Measurements from ENCODE around the gene TMED1. TPM values are rescaled to one million over a fixed set of nuclear protein-coding genes. Genes with fewer than 3 reads are reported as not detected.

Gene TMED1
- total and polyA plus RNA-seq, 2 of the 8 experiments (the other 6 are each of a cell fraction or from before 2014, with no cell fraction given): 26.9 to 31.9 TPM

- no peak for FAIRE-seq
- H3K9ac ChIP-seq (replicated peaks in 1 of 4; ENCODE audit: extremely low read depth in 1 of 4, low read depth in 3 of 4, low read length in 3 of 4): no peak overlapping the region
- TF ChIP-seq EP300 (IDR thresholded peaks at IDR 0.05; ENCODE audit: borderline replicate concordance in 1 of 2, low read depth in 2 of 2, low read length in 2 of 2) (no peak), SP4 (IDR thresholded peaks at IDR 0.05; ENCODE audit: low read length) (no peak), SIRT6 (IDR thresholded peaks at IDR 0.05; ENCODE audit: low read length) (no peak), POU5F1 (IDR thresholded peaks at IDR 0.05; ENCODE audit: low read depth, low read length) (no peak), RXRA (IDR thresholded peaks at IDR 0.05; ENCODE audit: insufficient read depth, low read depth, low read length) (no peak), CBX8 (IDR thresholded peaks at IDR 0.05; ENCODE audit: borderline replicate concordance, low read depth, low read length) (no peak), KDM4A (IDR thresholded peaks at IDR 0.05; ENCODE audit: low read depth, low read length, severe bottlenecking) (no peak), SP1 (IDR thresholded peaks at IDR 0.05; ENCODE audit: low read depth, low read length) (no peak), CHD1 (IDR thresholded peaks at IDR 0.05; ENCODE audit: low read depth, low read length) (no peak), ATF3 (IDR thresholded peaks at IDR 0.05; ENCODE audit: insufficient read depth, low read depth, low read length) (no peak), CTBP2 (IDR thresholded peaks at IDR 0.05; ENCODE audit: borderline replicate concordance, insufficient read depth, insufficient read length, low read length) (no peak), ZNF274 (IDR thresholded peaks at IDR 0.05; ENCODE audit: borderline replicate concordance, extremely low read depth, low read length) (no peak), KDM5A (IDR thresholded peaks at IDR 0.05; ENCODE audit: low read length) (no peak)
These were observed 33.5 kb downstream of the TMED1 start for GRCh38 chr19:10802479-10802878.

More at GRCh38 chr19:10802479-10802878, 33.5 kb downstream of the TMED1 start:
- Histone ChIP-seq H2AK5ac (ENCODE audit: low read depth, low read length) (no peak overlapping the region), H3K36me3 (ENCODE audit: control insufficient read depth in 2 of 4, insufficient read depth in 4 of 4, low read length in 3 of 4) (peaks cover 0 to 17% (median 13%) of the 10 kb centered on the region in 4 experiments; a peak in 5 of 8 replicates), H4K91ac (replicated peaks; ENCODE audit: insufficient read length, low read length) (no peak overlapping the region), H3K79me1 (ENCODE audit: low read depth, low read length) (no peaks in the 10 kb centered on the region), H2BK120ac (replicated peaks; ENCODE audit: low read depth, low read length) (no peak overlapping the region), H3K18ac (ENCODE audit: extremely low read depth, low read length) (no peak overlapping the region), H4K5ac (ENCODE audit: insufficient read length, low read depth, low read length) (no peak overlapping the region), H2BK20ac (ENCODE audit: low read length) (no peak overlapping the region), H3K4me2 (ENCODE audit: insufficient read depth in 1 of 2, low read depth in 2 of 2, low read length in 2 of 2) (no peak overlapping the region), H3K23ac (ENCODE audit: insufficient read length) (no peak overlapping the region), H3K4ac (replicated peaks; ENCODE audit: insufficient read length, low read depth, low read length) (no peak overlapping the region), H3K9me3 (ENCODE audit: insufficient read depth in 2 of 2, low read depth in 1 of 2, low read length in 1 of 2) (no peaks in the 10 kb centered on the region), H2BK12ac (ENCODE audit: low read depth, low read length) (no peak overlapping the region), H3K27me3 (replicated peaks in 1 of 4; ENCODE audit: control insufficient read depth in 3 of 4, extremely low read depth in 1 of 4, insufficient read depth in 3 of 4, low read length in 3 of 4) (no peaks in the 10 kb centered on the region), H3K79me2 (ENCODE audit: control insufficient read depth in 1 of 2, insufficient read depth in 2 of 2, low read length in 2 of 2) (no peaks in the 10 kb centered on the region), H2BK5ac (ENCODE audit: low read depth, low read length) (no peak overlapping the region), H3K23me2 (ENCODE audit: low read depth, low read length) (no peaks in the 10 kb centered on the region), H2AFZ (ENCODE audit: low read length) (no peak overlapping the region), H2BK15ac (ENCODE audit: low read length) (no peak overlapping the region), H4K20me1 (replicated peaks in 1 of 2; ENCODE audit: control insufficient read depth in 1 of 2, insufficient read depth in 2 of 2, low read length in 2 of 2) (peaks cover 0 to 3% of the 10 kb centered on the region in 2 experiments), H3K27ac (ENCODE audit: low read depth, low read length) (no peak overlapping the region), H3K4me1 (replicated peaks in 1 of 4; ENCODE audit: control insufficient read depth in 3 of 4, insufficient read depth in 4 of 4, low read length in 3 of 4) (no peaks in the 10 kb centered on the region), H3K14ac (ENCODE audit: insufficient read length) (no peak overlapping the region), H3K4me3 (ENCODE audit: extremely low read depth in 1 of 4, insufficient read depth in 2 of 4, low read depth in 3 of 4, low read length in 4 of 4) (no peak overlapping the region), H4K8ac (ENCODE audit: extremely low read depth, insufficient read depth, low read length) (no peak overlapping the region), H3K56ac (replicated peaks; ENCODE audit: insufficient read length, low read depth, low read length) (no peak overlapping the region)
- POLR2A ChIA-PET (ENCODE audit: partially characterized antibody): interaction anchor here (0.5 to 1.0 kb wide), 2 partner anchors 13 to 33 kb away, joined by 3 read pairs; partner anchors contain the start of gene TMED1
- WGBS, 2 experiments (ENCODE audit: extremely low coverage in 1 of 2, insufficient coverage in 1 of 2, insufficient read length in 1 of 2, insufficient replicate concordance in 2 of 2, low coverage in 1 of 2, low lambda C conversion rate in 2 of 2, missing lambda C conversion rate in 1 of 2): 91% methylated on average over 5 of the region's 5 CpGs; no CpG with 5 or more reads in 1 of the 2 experiments
- DNase-seq (ENCODE audit: low read depth in 1 of 2, low spot score in 2 of 2): no peak
- CTCF ChIA-PET (ENCODE audit: partially characterized antibody): interaction anchor here (1.3 kb wide), 1 partner anchor 19 kb away, joined by 3 read pairs; no protein-coding TSS in a partner anchor
